HG03469 (cell line): ENCODE data around the gene ADAM20.
"Not testable (repeated sequence)": the region's sequence is repeated elsewhere in the genome, so short reads cannot be mapped to it uniquely, and the experiment has no call there.

Experiments
- ATAC-seq: cut with Tn5 transposase; IDR thresholded peaks from one replicate; pipeline ENCODE4 v1.9.1; 2021; ENCODE audit warnings: mild to moderate bottlenecking, moderate library complexity, moderate number of reproducible peaks; ENCODE audit not compliant: unreplicated experiment

Gene ADAM20

DNA sequence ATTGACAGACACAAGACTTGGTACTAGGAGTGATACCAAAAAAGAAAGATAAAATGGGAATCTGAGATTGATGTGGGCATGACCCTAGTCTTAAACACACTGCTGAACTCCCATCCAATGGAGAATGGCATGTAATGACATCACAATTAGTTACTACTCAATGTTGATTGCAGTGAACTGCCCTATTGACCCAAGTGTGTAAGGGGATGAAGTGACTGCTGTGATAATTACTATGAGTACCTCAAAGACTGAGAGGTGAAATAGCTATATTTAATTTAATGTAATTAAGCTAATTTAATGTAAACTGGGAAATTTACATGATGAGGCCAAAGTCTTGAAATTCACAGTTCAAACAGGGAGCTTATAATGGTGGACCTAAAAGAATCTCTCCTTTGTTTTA, at the start of gene ADAM20:
Gene ADAM20 (minus strand): TSS at position 101 of the 400 bp plus-strand sequence. CDS start 10,247 bp downstream, outside the sequence.
- no peak for ATAC-seq

DNA sequence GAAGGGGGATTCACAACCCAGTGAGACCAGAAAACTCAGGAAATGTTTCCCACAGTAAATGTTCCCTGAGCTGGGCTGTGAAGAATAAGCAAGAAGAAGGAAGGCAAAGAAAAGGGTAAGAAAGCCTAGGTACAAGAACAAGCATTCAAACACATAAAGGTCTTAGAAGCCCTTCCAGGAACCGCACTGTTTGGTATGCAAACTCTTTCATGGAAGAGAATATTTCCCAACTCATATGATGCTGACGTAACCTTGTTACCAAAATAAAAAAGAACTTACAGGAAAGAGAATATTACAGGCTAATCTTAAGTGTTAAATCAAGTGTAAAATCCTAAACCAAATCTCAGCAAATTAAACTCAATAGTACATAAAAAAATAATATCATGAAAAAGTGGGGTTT, 42.1 kb upstream of the ADAM20 start:
- ATAC-seq, result no peak

DNA sequence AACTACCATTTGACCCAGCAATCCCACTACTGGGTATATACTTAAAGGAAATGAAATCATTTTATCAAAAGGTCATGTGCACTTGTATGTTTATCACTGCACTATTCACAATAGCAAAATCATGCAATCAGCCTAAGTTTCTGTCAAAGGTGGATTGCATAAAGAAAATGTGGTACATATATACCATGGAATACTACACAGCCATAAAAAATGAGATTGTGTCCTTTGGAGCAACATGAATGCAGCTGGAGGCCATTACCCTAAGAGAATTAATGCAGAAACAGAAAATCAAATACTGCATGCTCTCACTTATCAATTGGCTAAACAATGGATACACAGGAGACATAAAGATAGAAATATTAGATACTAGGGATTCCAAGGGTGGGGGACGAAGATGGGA, 38.2 kb upstream of the ADAM20 start:
- no peak for ATAC-seq

DNA sequence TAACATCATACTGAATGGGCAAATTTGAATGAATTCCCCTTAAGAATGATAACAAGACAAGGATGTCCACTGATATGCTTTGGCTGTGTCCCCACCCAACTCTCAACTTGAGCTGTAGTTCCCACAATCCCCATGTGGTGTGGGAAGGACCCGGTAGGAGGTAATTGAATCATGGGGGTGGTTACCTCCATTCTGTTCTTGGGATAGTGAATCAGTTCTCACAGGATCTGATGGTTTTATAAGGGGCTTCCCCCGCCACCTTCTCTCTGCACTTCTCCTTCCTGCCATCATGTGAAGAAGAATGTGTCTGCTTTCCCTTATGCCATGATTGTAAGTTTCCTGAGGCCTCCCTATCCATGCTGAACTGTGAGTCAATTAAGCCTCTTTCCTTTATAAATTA, 36.3 kb upstream of the ADAM20 start:
- ATAC-seq, result no peak

DNA sequence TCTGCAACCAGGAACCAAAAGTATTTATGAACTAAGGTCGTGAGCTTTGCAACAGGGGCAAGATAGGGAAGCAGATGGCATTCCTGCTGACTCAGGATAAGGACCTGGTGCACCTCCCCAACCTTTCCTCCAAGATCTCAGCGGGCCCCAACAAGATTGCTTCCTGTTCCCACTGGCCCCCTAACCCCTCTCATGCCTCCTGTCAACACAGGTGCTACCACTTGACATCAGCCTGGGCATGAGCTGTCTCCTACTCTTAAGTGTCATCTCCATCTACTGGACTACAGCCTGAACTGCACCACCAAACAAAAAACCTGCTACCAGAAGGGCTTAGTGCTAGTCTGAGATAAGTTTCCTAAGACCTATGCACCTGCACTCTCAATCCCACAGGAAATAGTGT, 33.0 kb upstream of the ADAM20 start:
- no peak for ATAC-seq

DNA sequence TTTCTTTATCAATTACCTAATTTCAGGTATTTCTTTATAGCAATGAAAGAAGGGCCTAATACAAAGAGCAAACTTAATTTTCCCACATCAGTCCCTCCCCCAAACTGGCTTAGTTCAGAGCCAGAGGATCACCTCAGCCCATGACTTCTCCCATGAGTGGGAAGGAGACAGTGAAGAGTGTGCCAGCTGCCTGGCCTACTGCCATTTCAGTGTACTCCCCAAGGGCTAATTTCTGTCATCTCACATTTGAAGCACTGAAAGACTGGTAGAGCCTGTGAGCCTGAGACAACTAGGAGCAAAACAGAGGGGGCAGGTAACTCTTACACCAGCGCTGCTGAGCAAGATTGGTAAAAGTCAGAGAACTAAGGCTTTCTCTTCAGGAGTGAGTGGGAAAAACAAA, 29.1 kb upstream of the ADAM20 start:
- no peak for ATAC-seq

DNA sequence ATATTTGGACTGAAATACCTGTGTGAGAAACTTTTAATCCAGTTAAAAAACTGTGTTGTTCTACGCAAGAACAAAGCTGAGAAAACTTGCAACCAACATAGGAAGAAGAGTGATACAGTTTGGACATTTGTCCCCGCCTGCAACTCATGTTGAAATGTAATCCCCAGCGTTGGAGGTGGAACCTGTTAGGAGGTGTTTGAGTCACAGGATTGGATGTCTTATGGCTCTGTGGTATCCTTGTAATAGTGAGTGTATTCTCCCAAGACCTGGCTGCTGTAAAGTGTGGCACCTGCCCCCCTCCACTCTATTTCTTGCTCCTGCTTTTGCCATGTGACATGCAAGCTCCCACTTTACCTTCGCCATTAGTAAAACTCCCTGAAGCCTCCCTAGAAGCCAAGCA, 28.6 kb upstream of the ADAM20 start:
- no peak for ATAC-seq

DNA sequence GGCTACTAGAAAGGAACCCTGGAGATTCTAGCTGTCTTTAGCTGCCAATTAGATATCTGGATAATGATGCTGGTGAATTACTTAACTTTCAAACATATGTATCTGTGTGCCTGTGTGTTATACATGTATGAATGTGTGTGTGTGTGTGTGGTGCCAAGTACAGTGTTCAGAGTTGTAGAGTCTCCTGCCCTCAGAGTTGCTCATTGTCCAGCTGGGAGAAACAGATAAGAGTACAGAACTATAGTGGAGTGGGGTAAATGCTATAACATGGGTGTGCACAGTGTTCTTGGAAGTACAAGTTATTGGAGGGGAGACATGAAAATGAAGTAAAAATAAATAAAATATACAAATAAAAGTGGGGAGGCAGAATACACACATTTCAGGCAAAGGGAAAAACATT, 23.6 kb upstream of the ADAM20 start:
- no peak for ATAC-seq

DNA sequence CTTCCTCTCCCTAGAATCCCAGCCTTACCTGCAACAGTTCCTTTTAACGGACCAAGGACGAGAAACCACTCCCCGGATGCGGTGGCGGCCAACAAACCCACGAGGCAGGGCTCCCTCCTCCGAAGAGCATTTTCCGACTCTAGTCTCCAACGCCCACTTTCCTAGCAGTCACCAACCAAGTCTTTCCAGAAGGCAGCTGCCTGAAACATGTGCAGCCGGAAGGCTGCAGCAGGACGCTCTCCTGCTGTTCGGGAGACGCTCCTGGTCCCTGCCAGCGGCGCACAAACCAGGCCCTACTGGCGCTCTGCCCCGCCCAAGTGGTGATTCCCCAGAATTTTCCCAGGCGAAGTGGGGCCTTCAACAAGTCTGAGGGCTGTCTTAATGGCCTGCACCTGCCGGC, 21.1 kb upstream of the ADAM20 start:
- ATAC-seq, result no peak

DNA sequence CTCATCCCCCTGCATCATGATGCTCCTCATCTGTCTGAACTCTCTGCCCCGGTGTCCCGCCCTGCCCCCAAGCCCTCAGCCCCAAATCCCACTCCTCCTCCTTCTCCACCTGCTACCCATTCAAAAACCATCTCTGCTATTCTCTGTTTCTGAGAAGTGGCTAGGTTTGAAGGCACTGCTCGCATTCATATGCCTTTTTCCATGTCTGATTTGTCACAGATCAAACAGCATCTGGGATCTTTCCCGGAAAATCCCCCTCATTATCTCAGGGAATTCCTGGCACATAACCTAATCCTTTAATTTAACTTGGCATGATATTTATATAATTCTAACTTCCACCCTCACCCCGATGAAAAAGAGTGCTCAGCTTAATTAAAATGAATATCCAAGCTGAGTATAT, 3.3 kb upstream of the ADAM20 start:
- no peak for ATAC-seq

DNA sequence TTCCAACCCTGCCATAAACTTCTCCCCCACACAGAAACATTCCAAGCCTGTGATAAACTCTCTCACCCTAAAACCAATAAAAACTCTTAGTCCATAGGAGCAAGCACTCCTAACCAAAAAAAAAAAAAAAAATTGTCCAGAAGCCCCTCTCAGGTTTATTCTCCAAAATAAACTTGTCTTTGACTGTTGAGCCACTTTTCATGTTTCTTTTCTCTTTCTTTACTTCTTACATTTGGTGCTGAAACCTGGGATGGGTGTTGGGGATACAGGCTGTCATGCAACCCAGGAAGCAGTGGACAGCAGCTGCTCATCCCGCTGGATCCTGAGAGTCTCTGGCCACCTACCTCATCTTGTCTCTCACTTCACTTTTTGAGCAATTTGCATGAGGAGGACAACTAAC, 2.0 kb upstream of the ADAM20 start:
- no peak for ATAC-seq

DNA sequence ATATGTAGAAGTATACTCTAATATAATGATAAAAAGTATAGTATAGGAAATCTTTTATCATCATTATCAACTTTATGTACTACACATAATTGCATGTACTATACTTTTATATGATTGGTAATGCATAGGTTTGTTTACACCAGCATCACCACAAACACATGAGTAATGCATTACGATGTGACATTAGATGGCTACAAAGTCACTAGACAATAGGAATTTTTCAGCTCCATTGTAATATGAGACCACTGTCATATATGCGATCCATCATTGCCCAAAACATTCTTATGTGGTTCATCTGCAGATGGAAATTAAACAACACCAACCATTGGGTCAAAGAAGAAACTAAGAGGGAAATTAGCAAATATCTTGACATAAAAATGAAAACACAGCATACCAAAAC, 4.4 kb downstream of the ADAM20 start:
- no peak for ATAC-seq

DNA sequence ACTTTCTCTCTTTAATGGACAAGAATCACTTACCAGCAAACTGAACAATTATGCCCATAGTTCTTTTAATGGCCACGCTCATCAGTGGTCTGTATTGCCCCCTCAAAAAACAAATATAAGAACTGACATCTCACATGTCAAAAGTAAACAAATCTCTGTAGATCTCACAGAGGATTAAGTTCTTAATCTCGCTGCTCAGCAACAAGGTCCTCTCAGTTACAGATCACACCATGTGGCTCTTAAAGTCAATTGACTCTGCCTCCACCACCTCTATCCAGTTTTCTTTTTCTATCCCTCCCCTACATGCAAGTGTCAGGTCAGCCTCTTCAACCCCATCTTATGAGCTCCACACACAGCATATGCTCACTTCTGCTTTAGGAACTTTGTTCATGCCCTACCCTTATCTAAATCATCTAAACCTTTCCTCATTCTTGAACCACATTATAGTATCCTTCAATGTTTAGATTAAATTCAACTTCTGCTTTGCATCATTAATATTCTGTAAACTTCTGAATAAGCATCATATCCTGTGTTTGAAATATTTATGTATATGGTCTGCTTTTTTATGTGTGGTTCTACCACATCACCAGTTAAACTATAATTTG, 7.2 kb downstream of the ADAM20 start:
- no peak for ATAC-seq

DNA sequence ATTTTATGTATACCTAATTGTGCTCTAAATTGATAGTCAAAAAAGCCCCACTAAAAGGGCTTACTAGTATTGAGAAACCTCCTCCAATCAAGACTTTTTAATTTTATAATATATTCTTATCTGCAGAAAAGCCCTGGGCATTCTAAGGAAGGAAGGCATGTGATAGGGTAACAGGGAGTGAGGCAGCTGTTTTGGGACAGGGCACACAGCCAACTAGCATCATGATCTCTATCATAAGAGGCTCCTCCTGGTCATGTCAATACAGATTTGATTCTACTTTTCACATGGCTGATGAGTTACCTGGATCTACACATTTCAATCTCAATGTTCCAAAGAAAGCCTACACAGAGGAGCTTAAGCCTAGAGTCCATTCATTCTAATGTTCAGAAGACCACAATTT, 9.1 kb downstream of the ADAM20 start:
- no peak for ATAC-seq

DNA sequence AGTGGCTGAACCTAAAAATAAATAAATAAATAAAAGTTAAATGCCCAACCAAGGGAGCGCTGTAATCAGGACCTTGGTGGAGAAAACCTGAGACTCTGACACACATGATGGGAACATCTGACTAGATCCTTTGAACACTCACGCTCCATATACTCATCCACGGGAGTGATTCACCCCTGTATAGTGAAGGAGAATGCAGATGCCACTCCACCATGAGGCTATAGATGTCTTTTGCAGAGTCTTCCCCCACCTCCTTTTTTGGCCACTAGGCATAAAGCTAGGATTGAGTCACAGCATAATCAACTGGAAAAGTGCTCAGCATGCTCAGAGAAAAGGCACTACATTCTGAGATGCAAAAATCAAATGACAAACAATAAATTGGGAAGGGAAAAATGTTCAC, 19.0 kb downstream of the ADAM20 start:
- ATAC-seq, result no peak

DNA sequence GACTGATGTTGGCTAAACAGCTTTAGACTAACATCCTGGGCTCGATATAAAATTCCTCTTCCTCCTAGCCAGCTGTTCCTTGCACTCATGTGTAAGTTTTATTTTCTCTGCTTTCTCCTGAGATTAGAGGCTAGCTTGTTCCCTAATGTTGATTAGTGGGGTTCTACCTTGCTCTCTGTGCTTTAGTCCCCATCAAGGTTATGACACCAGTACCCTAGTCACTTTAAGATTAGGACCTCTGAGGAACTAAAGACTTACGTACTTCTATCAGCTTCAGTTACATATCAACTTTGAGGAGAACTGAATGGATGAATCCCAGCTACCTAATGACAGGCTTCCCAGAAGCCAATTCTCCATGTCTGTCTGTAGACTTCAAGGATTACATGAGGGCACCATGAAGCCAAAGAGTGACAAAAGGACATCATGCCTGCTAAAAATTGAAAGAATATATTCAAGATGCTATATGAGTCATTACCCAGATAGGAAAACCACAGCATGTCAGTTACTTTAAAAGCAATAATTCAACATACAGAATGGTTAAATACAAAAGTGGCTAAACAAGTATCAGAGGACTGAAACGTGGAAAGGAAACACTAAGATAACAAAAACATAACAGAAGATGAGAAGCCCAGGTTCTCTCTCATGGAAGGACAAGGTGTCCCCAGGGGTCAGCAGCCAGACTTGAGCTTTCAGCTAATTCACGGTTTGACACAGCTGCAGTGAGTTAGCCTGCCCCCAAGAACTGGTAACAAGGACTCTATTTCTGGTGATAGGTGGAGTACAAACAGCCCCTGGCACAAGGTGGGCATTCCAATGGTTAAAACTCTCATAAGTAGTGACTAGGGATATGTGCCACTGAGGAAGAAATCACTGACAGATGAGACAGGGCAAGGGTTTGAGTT, 20.4 kb downstream of the ADAM20 start:
- no peak for ATAC-seq

DNA sequence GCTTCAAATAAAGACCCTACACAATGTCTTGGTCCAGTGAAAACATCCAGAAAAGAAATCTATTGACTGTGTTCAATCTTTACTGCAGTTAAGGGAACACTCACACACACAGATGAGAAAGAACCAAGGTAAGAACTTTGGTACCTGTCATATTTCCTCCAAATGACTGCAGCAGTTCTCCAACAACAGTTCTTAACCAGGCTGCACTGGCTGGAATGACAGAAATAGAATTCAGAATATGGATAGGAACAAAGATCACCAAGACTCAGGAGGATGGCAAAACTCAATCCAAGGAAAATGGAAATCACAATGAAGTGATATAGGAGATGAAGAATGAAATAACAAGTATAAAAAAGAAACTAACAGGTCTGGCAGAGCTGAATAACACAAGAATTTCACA, 36.6 kb downstream of the ADAM20 start:
- no peak for ATAC-seq

DNA sequence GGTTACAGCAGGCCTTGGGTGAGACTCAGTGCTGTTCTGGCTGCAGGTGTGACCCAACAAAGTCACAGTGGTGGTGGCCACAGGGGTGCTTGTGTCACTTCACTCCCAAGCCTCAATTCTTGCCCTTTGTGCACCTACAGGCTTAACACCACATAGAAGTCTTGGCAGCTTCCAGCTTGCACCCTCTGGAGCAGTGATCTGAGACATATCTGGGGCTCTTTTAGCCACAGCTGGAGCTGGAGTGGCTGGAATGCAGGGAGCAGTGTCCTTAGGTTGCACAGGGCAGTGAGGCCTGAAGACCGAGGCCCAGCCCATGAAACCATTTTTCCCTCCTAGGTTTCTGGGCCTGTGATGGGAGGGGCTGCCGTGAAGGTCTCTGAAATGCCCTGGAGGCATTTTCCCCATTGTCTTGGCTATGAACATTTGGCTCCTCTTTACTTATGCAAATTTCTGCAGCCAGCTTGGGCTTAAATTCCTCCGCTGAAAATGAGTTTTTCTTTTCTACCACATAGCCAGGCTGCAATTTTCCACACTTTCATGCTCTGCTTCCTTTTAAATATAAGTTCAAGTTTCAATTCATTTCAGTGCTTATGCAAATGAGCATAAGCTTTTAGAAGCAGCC, 45.1 kb downstream of the ADAM20 start:
- no peak for ATAC-seq

DNA sequence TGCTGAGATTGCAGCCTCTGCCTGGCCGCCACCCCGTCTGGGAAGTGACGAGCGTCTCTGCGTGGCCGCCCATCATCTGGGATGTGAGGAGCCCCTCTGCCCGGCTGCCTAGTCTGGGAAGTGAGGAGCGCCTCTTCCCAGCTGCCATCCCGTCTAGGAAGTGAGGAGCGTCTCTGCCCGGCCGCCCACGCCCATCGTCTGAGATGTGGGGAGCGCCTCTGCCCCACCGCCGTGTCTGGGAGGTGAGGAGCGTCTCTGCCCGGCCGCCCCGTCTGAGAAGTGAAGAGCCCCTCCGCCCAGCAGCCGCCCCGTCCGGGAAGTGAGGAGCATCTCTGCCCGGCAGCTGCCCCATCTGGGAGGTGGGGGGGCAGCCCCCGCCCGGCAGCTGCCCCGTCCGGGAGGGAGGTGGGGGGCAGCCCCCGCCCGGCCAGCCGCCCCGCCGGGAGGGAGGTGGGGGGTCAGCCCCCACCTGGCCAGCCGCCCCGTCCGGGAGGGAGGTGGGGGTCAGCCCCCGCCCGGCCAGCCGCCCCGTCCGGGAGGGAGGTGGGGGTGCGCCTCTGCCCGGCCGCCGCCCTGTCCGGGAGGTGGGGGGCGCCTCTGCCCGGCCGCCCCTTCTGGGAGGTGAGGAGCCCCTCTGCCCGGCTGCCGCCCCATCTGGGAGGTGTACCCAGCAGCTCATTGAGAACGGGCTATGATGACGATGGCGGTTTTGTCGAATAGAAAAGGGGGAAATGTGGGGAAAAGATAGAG, 57.3 kb downstream of the ADAM20 start:
- ATAC-seq, result not testable (repeated sequence)

DNA sequence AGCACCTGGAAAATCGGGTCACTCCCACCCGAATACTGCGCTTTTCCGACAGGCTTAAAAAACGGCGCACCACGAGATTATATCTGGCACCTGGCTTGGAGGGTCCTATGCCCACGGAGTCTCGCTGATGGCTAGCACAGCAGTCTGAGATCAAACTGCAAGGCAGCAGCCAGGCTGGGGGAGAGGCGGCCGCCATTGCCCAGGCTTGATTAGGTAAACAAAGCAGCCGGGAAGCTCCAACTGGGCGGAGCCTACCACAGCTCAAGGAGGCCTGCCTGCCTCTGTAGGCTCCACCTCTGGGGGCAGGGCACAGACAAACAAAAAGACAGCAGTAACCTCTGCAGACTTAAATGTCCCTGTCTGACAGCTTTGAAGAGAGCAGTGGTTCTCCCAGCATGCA, 59.3 kb downstream of the ADAM20 start:
- not testable (repeated sequence) for ATAC-seq

DNA sequence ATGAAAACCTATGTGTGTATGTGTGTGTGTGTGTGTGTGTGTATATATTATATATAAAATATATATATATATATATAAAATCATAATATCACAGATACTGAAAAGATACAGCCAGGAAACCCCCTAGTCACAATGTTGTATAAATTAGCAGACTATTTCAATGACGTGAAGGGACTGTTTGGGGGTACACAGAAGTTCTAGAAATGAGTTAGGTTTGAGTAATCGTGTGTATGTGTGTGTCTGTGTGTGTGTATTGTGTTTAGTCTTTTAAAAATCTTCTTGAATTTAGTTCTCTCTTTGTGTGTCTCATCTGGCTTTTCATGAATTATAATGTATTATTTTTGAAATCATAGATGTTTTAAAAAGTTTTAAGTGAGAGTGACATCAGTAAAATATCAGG, 61.0 kb downstream of the ADAM20 start:
- no peak for ATAC-seq
